ENCODE measurements around the gene C21orf58. TPM values are rescaled to one million over a fixed set of nuclear protein-coding genes. Genes with fewer than 3 reads are reported as not detected.
"Not testable (repeated sequence)": the region's sequence is repeated elsewhere in the genome, so short reads cannot be mapped to it uniquely, and the experiment has no call there.

Gene C21orf58
- 1 to 10 TPM; 6.7 to 8.1 (median 7.4) TPM for polyA plus RNA-seq (ENCODE audit: insufficient read length in 3 of 3)

DNA sequence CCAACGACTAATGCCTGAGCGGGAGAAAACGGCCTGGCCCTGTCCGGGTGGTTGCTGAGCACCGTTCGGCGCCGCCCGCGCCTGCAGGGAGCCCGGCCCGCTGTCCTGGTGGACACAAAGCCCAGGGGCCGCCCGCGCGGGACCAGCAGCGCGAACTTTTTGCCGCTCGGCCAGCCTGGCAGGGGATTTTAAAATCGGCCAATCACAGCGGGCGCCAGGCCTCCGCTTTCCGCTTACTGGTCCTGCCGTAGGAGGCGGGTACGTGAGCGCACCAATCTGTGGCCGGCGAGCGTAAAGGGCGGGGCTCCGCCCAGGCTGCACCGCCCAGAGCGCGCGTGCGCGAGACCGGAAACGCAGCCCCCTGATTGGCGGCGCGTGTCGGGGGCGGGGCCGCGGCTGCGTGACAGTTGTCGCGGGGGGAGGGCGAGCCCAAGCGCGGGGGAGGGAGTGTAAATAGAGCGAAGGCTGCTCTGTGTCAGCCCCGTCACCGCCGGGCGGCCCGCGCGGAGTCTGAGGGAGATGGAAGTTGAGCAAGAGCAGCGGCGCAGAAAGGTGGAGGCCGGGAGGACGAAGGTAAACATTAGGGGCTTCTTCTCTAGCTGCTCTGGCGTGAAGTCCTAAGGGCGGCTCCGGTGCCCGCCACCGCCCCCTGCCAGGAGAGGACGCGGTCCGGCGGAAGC, at the start of gene C21orf58, which contains the start of gene PCNT:
TSS of gene C21orf58 (minus strand) at position 161 of the 680 bp plus-strand sequence. CDS start 1,132 bp downstream, outside the sequence.
TSS of gene PCNT (plus strand) at position 447 of the 680 bp plus-strand sequence. CDS start at position 520, 73 bp downstream.
- DNase-seq (ENCODE audit: low read depth in 3 of 3, low spot score in 2 of 3): peak; percentile 91 to 93 (median 91)

DNA sequence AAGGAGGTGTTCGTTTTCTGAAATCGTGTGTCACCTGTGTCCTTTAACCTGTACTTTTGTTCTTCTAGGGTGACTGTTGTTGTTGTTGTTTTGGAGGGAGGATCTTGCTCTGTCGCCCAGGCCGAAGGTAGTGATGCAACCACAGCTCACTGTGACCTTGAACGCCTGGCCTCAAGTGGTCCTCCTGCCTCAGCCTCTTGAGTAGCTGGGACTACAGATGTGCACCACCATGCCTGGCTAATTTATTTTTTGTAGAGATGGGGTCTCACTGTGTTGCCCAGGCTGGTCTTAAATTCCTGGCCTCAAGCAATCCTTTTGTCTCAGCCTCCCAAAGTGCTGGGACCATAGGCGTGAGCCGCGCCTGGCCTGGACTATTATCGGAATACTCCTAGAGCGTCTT, 49.3 kb upstream of the C21orf58 start:
- DNase-seq (ENCODE audit: low read depth in 3 of 3, low spot score in 2 of 3): not testable (repeated sequence)

DNA sequence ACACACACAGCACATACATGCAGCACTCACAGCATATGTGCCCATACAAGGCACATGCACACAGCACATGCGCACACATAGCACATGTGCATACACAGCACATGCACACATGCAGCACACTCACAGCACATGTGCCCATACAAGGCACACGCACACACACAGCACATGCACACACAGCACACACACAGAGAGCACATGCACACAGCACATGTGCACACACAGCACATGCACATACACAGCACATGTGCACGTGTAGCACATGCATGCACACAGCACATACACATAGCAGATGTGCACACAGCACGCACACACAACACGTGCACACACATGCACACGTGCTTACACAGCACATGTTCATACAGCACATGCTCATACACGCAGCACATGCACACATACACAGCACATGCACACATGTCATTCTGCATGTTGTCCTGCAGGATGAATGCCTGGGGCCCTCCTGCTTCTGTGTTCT, 48.4 kb upstream of the C21orf58 start:
- no peak for DNase-seq (ENCODE audit: low read depth in 3 of 3, low spot score in 2 of 3)

DNA sequence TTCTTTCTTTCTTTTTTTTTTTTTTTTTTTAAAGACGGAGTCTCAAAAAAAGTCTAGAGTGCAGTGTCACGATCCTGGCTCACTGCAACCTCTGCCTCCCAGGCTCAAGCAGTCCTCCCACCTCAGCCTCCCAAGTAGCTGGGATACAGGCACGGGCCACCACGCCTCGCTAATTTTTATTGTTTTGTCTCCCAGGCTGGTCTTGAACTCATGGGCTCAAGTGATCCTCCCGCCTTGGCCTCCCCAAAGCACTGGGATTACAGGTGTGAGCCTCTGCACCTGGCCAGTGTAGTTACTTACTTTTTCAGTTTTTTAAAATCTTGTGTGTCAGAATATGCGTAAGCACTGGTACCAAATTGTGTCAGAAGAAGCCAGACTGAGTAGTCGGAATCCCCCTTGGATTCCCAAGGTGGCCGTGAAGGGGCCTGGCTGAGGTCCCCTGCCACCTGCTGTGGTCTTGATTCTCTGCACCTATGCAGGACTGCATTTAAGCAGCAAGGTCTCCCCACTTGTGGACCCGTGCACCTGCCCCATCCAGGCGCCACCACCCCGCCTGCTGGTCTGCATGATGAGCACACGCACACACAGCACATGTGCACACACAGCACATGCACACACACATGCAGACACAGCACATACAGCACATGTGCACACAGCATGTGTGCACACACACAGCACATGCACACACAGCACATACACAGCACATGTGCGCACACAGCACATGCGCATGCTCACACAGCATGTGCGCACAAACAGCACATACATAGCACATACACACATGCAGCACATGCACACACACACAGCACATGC, 47.7 kb upstream of the C21orf58 start:
- no peak for DNase-seq (ENCODE audit: low read depth in 3 of 3, low spot score in 2 of 3)

DNA sequence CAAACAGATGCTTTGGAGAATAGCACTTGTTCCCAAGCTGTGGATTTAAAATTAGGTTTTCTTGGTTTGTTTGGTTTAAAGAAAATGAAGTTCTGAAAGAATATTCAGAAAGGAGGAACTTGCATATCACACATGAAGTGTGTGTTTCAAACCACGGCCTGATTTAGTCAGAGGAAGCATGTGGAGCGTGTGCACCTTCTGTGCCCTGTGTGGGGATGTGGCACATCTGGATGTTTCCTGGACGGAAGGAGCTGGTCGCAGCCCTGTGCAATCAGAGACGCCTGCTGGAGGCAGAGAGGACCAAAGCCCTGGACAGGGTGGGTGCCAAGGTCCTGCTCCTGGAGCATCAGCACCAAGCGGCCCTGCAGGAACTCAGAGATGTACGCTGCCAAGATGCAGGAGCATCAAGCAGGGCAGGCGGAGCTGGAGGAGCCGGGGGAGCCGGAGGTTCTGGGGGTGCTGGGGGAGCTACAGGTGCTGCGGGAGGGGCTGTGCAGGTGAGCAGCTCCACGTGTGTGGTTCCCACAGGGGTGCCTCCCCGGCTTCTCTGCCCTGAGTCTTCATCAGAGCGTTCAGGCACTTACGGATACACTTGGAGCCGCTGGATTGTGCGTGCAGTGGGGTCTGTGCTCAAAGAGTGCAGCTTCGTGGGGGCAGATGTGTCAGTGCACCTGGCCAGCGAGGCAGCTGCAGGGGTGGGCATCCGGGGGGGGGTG, 46.0 kb upstream of the C21orf58 start:
- DNase-seq (ENCODE audit: low read depth in 3 of 3, low spot score in 2 of 3): no peak

DNA sequence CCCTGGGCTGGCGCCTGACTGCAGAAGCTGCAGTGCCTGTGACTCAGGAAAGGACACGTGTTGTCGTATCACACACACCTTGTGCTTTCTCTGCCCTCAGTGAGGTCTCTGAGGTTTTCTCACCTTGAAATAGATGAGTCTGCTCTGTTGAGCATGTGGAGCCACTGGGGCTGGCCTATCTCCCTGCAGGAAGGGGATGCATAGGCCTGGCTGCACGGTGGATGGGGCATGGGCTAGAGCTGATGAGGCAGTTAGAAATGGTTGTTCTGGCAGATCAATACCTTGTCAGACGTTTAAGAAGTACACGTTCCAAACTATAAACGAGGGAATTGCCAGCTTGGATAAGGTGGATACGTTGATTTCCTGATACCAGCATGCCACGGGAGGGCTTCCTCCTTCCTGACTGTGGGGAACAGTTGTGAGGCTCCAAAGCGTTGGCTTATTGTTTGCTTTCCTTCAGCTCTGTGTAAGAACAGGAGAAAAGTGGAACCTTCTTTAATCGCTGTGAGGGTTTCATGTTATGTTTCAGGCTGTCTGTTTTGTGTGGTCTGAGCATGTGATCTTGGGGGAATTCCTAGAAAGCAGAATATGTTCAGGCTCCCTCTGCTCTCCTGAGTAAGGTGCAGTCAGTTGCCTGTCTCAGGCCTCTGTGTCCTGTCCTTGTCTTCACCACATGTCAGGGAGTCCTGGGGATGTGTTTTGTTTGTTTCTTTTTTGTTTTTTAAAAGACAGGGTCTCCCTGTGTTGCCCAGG, 45.0 kb upstream of the C21orf58 start:
- no peak for DNase-seq (ENCODE audit: low read depth in 3 of 3, low spot score in 2 of 3)

DNA sequence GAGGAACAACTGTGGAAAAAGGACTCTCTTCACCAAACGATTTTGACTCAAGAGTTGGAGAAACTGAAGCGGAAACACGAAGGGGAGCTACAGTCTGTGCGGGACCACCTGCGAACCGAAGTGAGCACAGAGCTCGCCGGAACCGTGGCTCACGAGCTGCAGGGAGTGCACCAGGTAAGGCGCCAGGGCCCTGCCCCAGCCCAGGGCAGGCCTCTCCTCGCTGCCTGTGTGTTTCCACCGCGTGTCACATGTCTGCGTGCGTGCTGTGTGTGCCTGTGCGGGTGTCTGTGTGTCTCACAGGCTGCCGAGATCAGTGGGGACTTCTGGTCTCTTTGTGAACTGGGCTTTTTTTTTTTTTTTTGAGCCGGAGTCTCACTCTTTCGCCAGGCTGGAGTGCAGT, 43.3 kb upstream of the C21orf58 start:
- no peak for DNase-seq (ENCODE audit: low read depth in 3 of 3, low spot score in 2 of 3)

DNA sequence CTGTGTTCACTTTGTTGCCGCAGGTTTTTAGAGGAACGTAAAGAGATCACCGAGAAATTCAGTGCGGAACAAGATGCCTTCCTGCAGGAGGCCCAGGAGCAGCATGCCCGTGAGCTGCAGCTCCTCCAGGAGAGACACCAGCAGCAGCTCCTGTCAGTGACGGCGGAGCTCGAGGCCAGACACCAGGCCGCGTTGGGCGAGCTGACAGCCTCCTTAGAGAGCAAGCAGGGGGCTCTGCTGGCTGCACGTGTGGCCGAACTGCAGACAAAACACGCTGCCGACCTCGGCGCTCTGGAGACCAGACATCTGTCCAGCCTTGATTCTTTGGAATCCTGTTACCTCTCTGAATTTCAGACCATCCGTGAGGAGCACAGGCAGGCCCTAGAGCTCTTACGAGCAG, 42.9 kb upstream of the C21orf58 start:
- DNase-seq (ENCODE audit: low read depth in 3 of 3, low spot score in 2 of 3): no peak

DNA sequence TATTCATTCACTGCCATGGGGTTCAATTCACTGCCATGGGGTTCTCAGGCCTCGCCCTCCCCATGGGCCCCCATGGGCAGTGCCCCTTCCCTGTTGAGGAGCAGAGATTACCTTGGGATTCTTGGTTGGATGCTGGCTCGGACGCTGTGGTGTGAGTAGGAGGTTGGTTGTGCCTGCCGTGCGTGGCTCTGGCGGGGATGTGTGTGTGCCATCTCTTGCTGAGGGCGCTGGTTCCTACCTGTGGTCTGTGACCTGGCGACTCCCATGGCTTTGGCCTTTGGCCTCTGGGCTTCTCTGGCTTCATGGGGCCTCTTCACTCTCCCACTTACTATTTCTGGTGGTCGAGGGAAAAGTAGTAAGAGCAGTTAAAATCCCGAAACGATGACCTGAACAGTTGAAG, 42.4 kb upstream of the C21orf58 start:
- no peak for DNase-seq (ENCODE audit: low read depth in 3 of 3, low spot score in 2 of 3)

DNA sequence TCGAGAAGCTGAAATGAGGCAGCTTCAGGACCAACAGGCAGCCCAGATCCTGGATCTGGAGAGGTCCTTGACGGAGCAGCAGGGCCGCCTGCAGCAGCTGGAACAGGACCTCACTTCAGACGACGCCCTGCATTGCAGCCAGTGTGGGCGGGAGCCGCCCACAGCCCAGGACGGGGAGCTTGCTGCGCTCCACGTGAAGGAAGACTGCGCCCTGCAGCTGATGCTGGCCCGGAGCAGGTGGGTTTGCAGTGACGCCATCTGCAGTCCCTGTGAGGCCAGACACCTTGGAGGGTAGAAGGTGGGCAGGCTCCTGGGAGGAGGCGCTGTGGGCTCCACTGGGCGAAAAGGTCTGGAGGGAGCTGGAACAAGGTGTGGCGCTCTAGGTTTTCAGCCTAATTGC, 40.0 kb upstream of the C21orf58 start:
- DNase-seq (ENCODE audit: low read depth in 3 of 3, low spot score in 2 of 3): no peak

DNA sequence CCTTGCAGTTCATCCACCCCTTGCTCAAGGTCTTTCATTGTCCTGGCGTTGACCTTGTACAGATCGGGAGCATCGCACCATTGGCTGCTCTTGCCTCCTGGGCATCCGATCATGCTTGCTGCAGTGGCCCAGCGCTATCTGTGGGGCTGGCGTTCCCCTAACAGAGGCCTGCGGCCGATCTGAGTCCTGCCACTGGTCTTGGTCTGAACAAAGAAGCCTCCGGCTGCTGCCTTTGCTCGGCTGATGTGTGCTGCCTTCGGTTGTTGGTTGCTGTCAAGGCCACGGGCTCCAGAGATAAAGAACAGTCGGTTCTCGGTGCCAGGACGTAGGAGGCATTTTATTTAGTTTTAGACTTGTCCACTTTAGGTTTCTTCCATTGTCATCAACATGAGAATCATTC, 39.3 kb upstream of the C21orf58 start:
- no peak for DNase-seq (ENCODE audit: low read depth in 3 of 3, low spot score in 2 of 3)

DNA sequence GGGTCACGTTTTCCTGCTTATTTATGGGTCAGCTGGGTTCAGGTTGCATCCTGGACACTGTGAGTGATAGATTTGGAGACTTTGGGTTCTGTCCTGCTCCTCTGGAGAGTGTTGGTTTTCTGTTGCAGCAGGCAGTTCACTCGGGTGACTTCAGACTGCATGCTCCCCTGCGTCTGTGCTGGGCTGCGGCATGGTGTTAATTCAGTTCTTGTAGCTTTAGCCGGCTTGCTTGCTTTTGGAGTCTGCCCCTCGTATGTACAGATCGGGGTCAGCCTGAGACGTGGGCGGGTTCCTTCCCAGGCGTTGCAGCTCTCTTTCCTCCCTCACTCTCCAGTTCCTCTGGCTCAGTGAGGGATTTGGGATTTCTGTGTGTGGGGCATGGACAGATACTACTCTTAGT, 38.3 kb upstream of the C21orf58 start:
- DNase-seq (ENCODE audit: low read depth in 3 of 3, low spot score in 2 of 3): no peak

DNA sequence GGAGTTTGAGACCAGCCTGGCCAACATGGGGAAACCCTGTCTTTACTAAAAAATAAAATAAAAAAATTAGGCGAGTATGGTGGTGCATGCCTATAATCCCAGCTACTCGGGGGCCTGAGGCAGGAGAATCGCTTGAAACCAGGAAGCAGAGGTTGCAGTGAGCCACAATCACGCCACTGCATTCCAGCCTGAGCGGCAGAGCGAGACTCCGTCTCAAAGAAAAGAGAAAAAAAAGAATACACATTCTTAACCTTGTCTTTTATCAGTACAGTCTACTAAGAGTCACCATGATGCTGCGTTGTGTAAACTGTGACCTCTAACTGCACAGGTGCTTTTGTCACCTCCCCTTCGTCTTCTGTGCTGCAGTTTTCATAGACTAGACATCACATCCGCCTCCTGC, 37.5 kb upstream of the C21orf58 start:
- peak in 1 of 3 donors; percentile 26 for DNase-seq (ENCODE audit: low read depth in 3 of 3, low spot score in 2 of 3)

DNA sequence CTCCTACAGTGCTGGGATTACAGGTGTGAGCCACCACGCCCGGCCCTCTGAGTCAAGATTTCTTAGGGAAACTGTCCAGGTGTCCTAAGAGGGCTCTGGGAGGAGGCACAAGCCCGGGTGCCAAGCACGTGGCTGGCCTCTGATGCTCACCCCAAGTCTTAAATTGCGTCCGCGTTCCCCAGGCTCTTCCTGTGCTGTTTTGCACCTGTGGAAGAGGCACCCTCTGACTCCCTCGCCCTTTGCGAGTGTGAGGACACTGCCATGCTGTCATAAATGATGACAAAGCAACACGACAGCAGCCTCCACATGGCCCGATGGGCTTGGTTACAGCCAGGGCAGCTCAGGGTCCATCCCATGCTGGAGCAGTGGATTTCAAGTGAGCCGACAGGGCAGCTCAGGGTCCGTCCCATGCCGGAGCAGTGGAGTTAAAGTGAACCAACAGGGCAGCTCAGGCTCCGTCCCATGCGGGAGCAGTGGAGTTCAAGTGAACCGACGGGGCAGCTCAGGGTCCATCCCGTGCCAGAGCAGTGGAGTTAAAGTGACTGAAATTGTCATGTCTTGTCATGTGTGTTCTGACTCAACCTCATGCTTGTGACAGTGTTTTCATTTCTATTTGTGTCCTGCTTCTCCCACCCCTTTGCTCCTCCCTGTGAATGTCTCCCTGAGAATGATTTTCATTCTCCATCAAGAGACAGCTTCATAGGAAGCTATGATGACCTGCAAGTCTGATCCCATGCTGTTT, 34.2 kb upstream of the C21orf58 start:
- DNase-seq (ENCODE audit: low read depth in 3 of 3, low spot score in 2 of 3): no peak

DNA sequence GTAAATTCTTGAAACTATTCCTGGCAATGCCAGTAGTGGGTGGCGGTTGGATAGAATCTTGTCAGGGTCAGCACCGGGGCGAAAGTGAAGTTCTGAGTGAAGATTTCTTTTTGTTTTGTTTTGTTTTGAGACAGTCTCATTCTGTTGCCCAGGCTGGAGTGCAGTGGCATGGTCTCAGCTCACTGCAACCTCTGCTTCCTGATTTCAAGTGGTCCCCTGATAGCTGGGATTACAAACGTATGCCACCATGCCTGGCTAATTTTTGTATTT, 33.6 kb upstream of the C21orf58 start:
- DNase-seq (ENCODE audit: low read depth in 3 of 3, low spot score in 2 of 3): no peak

DNA sequence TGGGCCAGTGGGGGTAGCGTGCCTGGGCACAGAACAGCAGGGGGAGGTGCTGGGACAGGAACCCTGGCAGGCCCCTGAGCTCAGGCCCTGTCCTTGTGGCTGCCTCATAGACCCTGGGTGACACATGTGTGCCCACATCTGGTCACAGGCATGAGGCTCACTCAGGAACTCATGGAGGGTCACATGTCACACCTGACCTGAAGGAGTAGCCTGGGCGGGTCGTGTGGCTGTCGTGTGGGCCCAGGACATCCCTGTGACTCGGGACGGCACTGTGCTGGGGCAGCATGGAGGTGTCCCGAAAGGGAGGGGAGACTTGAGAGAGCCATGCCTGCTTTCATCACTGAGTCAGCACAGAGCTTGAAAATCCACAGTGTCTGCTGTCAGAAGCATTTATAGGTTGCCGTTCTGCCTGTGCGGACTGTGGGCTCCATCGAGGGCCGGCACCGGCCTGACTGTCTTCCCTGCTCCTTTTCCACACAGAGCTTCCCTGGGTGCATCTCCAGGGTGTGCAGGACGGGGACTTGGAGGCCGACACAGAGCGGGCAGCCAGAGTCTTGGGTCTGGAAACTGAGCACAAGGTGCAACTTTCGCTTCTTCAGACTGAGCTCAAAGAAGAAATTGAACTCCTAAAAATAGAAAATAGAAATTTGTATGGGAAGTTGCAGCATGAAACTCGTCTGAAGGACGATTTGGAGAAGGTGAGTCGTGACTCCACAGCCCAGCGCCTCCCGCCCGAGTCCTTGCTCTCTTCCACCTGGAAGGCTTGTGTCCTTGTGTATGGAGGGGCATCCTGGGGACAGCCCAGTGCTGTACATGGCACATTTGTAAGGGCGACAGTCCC, 33.0 kb upstream of the C21orf58 start:
- no peak for DNase-seq (ENCODE audit: low read depth in 3 of 3, low spot score in 2 of 3)

DNA sequence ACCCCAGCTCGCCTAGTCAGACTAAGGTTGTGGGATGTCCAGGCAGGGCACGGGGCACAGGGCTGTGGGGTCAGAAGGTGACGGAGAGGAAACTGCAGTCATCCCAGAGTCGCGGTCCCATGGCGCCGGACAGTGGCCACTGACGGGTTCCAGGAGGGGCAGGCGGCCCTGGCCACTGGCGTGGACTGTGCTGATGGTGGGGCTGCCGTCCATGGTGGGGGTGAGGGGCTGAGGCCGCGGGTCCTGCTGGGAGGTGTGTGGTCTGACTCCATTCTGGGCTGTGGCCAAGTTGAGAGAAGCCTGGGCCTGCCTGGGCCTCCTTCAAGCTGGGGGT, 32.3 kb upstream of the C21orf58 start:
- no peak for DNase-seq (ENCODE audit: low read depth in 3 of 3, low spot score in 2 of 3)

DNA sequence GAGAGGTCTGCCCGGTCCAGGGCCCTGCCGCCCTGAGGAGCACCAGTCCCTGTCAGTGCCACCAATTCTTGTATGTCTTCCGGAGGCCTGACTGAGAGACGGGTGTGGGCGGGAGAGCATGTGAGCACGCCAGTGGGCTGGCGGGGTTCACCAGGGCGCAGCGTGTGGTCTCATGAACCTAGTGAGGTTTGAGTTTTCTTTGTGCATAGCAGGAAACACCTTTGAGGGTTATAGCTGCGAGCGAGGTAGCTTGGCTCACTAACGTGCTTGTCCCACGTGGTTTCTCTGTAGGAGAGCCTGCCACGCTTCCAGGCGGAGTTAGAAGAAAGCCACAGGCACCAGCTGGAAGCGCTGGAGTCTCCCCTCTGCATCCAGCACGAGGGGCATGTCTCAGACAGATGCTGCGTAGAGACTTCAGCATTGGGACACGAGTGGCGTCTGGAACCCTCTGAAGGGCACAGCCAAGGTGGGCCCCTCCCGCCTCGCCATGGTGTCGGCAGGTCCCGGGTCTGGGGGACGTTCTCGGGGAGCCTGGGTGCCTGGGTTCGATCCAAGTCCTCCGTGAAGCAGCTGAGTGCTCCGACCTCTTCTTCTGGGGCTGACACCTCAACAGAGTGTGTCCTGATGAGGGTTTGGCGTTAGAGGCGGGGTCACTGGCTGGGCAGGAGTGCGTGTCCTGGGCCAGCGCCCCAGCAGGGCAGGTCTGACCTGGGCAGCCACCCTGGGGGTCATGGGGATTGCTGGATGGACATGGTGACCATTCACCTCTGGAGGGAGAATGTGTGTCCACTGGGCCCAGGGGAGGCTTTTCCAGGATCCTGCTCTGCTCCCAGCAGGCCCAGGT, 31.7 kb upstream of the C21orf58 start:
- no peak for DNase-seq (ENCODE audit: low read depth in 3 of 3, low spot score in 2 of 3)

Data from right renal cortex interstitium (tissue), 3 donors.